Stimulated activated naive CD8-positive, alpha-beta T cell treated with anti-CD3 and anti-CD28 coated beads, Interleukin-15, amount 100 ng/mL, for 72 hours (primary cell): ENCODE measurements around the gene RFX4.
A peak's percentile ranks its signal among the peaks of the same experiment; 100 is the strongest.
"Not testable (repeated sequence)": the region's sequence is repeated elsewhere in the genome, so short reads cannot be mapped to it uniquely, and the experiment has no call there.

Experiments
- ATAC-seq: fragments of 150-1000 bp; cut with Tn5 transposase; 2 replicates; pipeline ENCODE4 v1.10.0; 2021; ENCODE audit warnings: mild to moderate bottlenecking, moderate library complexity
- DNase-seq, 2 donors: peaks; one replicate each; pipeline ENCODE4 v3.0.0; 2021 to 2022
- H3K27ac Mint-ChIP-seq, 2 donors: one replicate each; pipeline ENCODE4 v1.8.0; 2022; ENCODE audit warnings: mild to moderate bottlenecking in 2 of 2, mixed read lengths in 2 of 2, moderate library complexity in 2 of 2
- H3K27me3 Mint-ChIP-seq: one replicate; pipeline ENCODE4 v1.8.0; 2022; ENCODE audit warnings: mixed read lengths
- H3K4me1 Mint-ChIP-seq: one replicate; pipeline ENCODE4 v1.8.0; 2022; ENCODE audit warnings: mild to moderate bottlenecking, mixed read lengths
- H3K4me3 Mint-ChIP-seq, 2 donors: one replicate each; pipeline ENCODE4 v1.8.0; 2022; ENCODE audit warnings: mild to moderate bottlenecking in 2 of 2, mixed read lengths in 2 of 2, moderate library complexity in 1 of 2
- H3K9me3 Mint-ChIP-seq, 2 donors: one replicate each; pipeline ENCODE4 v1.8.0; 2022; ENCODE audit warnings: mixed read lengths in 2 of 2

The RFX4 gene

GRCh38 chr12:106720696-106721095 is 137.9 kb downstream of the RFX4 start:
- DNase-seq (no peak), ATAC-seq (no peak)
- H3K4me3 Mint-ChIP-seq, result no peak overlapping the region
- peaks cover 8% of the 10 kb centered on the region for H3K27me3 Mint-ChIP-seq
- no peaks in the 10 kb centered on the region for H3K9me3 Mint-ChIP-seq
- H3K4me1 Mint-ChIP-seq, result peaks cover 30% of the 10 kb centered on the region
- H3K27ac Mint-ChIP-seq, result no peak overlapping the region

GRCh38 chr12:106721915-106722314 is 139.1 kb downstream of the RFX4 start:
- ATAC-seq (no peak), DNase-seq (no peak)
- H3K27me3 Mint-ChIP-seq, result peaks cover 8% of the 10 kb centered on the region
- H3K4me1 Mint-ChIP-seq, result peaks cover 34% of the 10 kb centered on the region
- H3K4me3 Mint-ChIP-seq, result no peak overlapping the region
- H3K9me3 Mint-ChIP-seq, result no peaks in the 10 kb centered on the region
- no peak overlapping the region for H3K27ac Mint-ChIP-seq

GRCh38 chr12:106722837-106723236 is 140.0 kb downstream of the RFX4 start:
- H3K4me3 Mint-ChIP-seq, result no peak overlapping the region
- no peak for ATAC-seq
- no peaks in the 10 kb centered on the region for H3K9me3 Mint-ChIP-seq
- peak overlapping the region in 1 of 2 donors; percentile 47 for H3K27ac Mint-ChIP-seq
- peaks cover 8% of the 10 kb centered on the region for H3K27me3 Mint-ChIP-seq
- peaks cover 34% of the 10 kb centered on the region for H3K4me1 Mint-ChIP-seq
- DNase-seq, result no peak

- Mint-ChIP-seq H3K9me3 (no peaks in the 10 kb centered on the region), H3K27me3 (peaks cover 8% of the 10 kb centered on the region), H3K4me3 (no peak overlapping the region), H3K4me1 (peaks cover 34% of the 10 kb centered on the region), H3K27ac (no peak overlapping the region)
- ATAC-seq (no peak), DNase-seq (no peak)
These were observed 140.6 kb downstream of the RFX4 start for GRCh38 chr12:106723416-106723815.

GRCh38 chr12:106724116-106724515 is 141.3 kb downstream of the RFX4 start:
- DNase-seq (no peak), ATAC-seq (no peak)
- H3K9me3 Mint-ChIP-seq, result no peaks in the 10 kb centered on the region
- H3K4me1 Mint-ChIP-seq, result peaks cover 34% of the 10 kb centered on the region
- H3K27ac Mint-ChIP-seq, result no peak overlapping the region
- H3K4me3 Mint-ChIP-seq, result no peak overlapping the region
- peaks cover 8% of the 10 kb centered on the region for H3K27me3 Mint-ChIP-seq

- H3K9me3 Mint-ChIP-seq, result no peaks in the 10 kb centered on the region
- no peak for ATAC-seq
- H3K4me1 Mint-ChIP-seq, result peaks cover 34% of the 10 kb centered on the region
- no peak overlapping the region for H3K4me3 Mint-ChIP-seq
- no peak overlapping the region for H3K27ac Mint-ChIP-seq
- no peak for DNase-seq
- peaks cover 8% of the 10 kb centered on the region for H3K27me3 Mint-ChIP-seq
These were observed 142.1 kb downstream of the RFX4 start for GRCh38 chr12:106724934-106725333.

GRCh38 chr12:106726603-106727202 is 143.9 kb downstream of the RFX4 start:
- not testable (repeated sequence) for H3K4me3 Mint-ChIP-seq, ATAC-seq, H3K27me3 Mint-ChIP-seq, H3K27ac Mint-ChIP-seq, H3K9me3 Mint-ChIP-seq
- DNase-seq, result peak in 1 of 2 donors; percentile 28
- H3K4me1 Mint-ChIP-seq, result peaks cover 22% of the 10 kb centered on the region

GRCh38 chr12:106729611-106730010 is 146.8 kb downstream of the RFX4 start:
- Mint-ChIP-seq H3K9me3 (no peaks in the 10 kb centered on the region), H3K27ac (no peak overlapping the region), H3K4me1 (peaks cover 4% of the 10 kb centered on the region), H3K4me3 (no peak overlapping the region), H3K27me3 (no peaks in the 10 kb centered on the region)
- no peak for ATAC-seq
- no peak for DNase-seq

GRCh38 chr12:106732890-106733289 is 150.1 kb downstream of the RFX4 start:
- ATAC-seq, result no peak
- H3K4me1 Mint-ChIP-seq, result peaks cover 10% of the 10 kb centered on the region
- H3K4me3 Mint-ChIP-seq, result no peak overlapping the region
- no peaks in the 10 kb centered on the region for H3K27me3 Mint-ChIP-seq
- no peak overlapping the region for H3K27ac Mint-ChIP-seq
- no peaks in the 10 kb centered on the region for H3K9me3 Mint-ChIP-seq
- DNase-seq, result no peak

GRCh38 chr12:106733660-106734059 is 150.9 kb downstream of the RFX4 start:
- H3K4me1 Mint-ChIP-seq, result peaks cover 10% of the 10 kb centered on the region
- DNase-seq, result no peak
- no peak overlapping the region for H3K4me3 Mint-ChIP-seq
- no peak for ATAC-seq
- H3K9me3 Mint-ChIP-seq, result no peaks in the 10 kb centered on the region
- H3K27me3 Mint-ChIP-seq, result no peaks in the 10 kb centered on the region
- H3K27ac Mint-ChIP-seq, result no peak overlapping the region

GRCh38 chr12:106736051-106736957 is 153.5 kb downstream of the RFX4 start:
- peak; percentile 58 for ATAC-seq

GRCh38 chr12:106739318-106739717 is 156.5 kb downstream of the RFX4 start:
- Mint-ChIP-seq H3K4me1 (peaks cover 10% of the 10 kb centered on the region), H3K27me3 (peaks cover 4% of the 10 kb centered on the region), H3K9me3 (no peaks in the 10 kb centered on the region), H3K4me3 (no peak overlapping the region), H3K27ac (no peak overlapping the region)
- DNase-seq, result no peak
- ATAC-seq, result no peak

More at GRCh38 chr12:106736051-106736957, 153.5 kb downstream of the RFX4 start:
- no peaks in the 10 kb centered on the region for H3K9me3 Mint-ChIP-seq
- no peaks in the 10 kb centered on the region for H3K27me3 Mint-ChIP-seq
- peak overlapping the region in 1 of 2 donors; percentile 34 for H3K27ac Mint-ChIP-seq
- peaks cover 10% of the 10 kb centered on the region for H3K4me1 Mint-ChIP-seq
- H3K4me3 Mint-ChIP-seq, result no peak overlapping the region
- no peak for DNase-seq

- no peak overlapping the region for H3K4me3 Mint-ChIP-seq
- peaks cover 8% of the 10 kb centered on the region for H3K27me3 Mint-ChIP-seq
- peaks cover 15% of the 10 kb centered on the region for H3K4me1 Mint-ChIP-seq
- ATAC-seq (no peak), DNase-seq (no peak)
- no peak overlapping the region for H3K27ac Mint-ChIP-seq
- H3K9me3 Mint-ChIP-seq, result no peaks in the 10 kb centered on the region
These were observed 157.2 kb downstream of the RFX4 start for GRCh38 chr12:106739815-106740530.

- Mint-ChIP-seq H3K4me1 (peaks cover 15% of the 10 kb centered on the region), H3K9me3 (no peaks in the 10 kb centered on the region), H3K4me3 (no peak overlapping the region), H3K27me3 (peaks cover 8% of the 10 kb centered on the region), H3K27ac (no peak overlapping the region)
- no peak for DNase-seq
- no peak for ATAC-seq
These were observed 158.0 kb downstream of the RFX4 start for GRCh38 chr12:106740818-106741217.

GRCh38 chr12:106741247-106741646 is 158.4 kb downstream of the RFX4 start:
- ATAC-seq (no peak), DNase-seq (no peak)
- Mint-ChIP-seq H3K9me3 (no peaks in the 10 kb centered on the region), H3K27ac (no peak overlapping the region), H3K4me3 (no peak overlapping the region), H3K4me1 (peaks cover 12% of the 10 kb centered on the region), H3K27me3 (peaks cover 8% of the 10 kb centered on the region)
